GM06990 (cell line): ENCODE measurements around the gene LTA.

Experiments
- DNase-seq: peaks from one replicate; pipeline ENCODE4 v3.0.0-alpha.2; 2011; ENCODE audit not compliant: insufficient read length; ENCODE audit errors: extremely low read depth
- H3K27me3 ChIP-seq: replicated peaks from 2 replicates; pipeline ENCODE4 v1.6.0; 2011; ENCODE audit warnings: low read length; ENCODE audit not compliant: control insufficient read depth, insufficient read depth
- H3K36me3 ChIP-seq: 2 replicates; pipeline ENCODE4 v1.5.1; 2011; ENCODE audit warnings: low read length; ENCODE audit not compliant: control insufficient read depth, insufficient read depth
- H3K4me3 ChIP-seq: replicated peaks from 2 replicates; pipeline ENCODE4 v1.5.1; 2011; ENCODE audit warnings: low read depth, mild to moderate bottlenecking, control low read depth, low read length
- CTCF ChIP-seq: IDR thresholded peaks from 2 replicates; pipeline ENCODE4 v1.5.1; 2011; ENCODE audit warnings: low read length, control low read depth, mild to moderate bottlenecking, inconsistent platforms; ENCODE audit not compliant: insufficient read depth, poor library complexity, severe bottlenecking

The LTA gene

DNA sequence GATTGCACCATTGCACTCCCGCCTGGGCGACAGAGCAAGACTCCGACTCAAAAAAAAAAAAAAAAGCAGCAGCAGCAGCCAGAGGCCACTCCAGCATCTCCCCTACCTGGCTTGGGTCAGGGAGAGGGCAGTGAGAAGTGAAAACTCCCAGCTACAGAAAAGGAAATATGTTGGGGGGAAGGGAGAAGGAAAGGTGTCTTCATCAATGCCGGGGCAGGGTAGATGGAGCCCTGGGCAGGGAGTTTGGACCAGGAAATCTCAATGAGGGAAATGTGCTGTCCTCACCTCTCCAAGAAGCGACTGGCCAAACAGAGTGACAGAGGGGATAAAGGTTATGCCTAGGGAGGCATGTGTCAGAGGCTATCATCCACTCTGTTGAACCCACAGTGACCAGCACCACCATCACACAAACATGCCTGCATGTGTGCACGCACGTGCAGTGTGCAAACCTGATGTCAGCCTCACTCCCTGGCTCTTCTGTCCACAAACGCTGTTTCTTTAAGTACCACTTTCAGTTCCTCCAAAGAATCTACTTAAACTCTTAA, 42.1 kb downstream of the LTA start:
- no peaks in the 10 kb centered on the region for H3K27me3 ChIP-seq
- no peak for TF ChIP-seq CTCF
- no peaks in the 10 kb centered on the region for H3K36me3 ChIP-seq
- H3K4me3 ChIP-seq = no peak overlapping the region
- no peak for DNase-seq

DNA sequence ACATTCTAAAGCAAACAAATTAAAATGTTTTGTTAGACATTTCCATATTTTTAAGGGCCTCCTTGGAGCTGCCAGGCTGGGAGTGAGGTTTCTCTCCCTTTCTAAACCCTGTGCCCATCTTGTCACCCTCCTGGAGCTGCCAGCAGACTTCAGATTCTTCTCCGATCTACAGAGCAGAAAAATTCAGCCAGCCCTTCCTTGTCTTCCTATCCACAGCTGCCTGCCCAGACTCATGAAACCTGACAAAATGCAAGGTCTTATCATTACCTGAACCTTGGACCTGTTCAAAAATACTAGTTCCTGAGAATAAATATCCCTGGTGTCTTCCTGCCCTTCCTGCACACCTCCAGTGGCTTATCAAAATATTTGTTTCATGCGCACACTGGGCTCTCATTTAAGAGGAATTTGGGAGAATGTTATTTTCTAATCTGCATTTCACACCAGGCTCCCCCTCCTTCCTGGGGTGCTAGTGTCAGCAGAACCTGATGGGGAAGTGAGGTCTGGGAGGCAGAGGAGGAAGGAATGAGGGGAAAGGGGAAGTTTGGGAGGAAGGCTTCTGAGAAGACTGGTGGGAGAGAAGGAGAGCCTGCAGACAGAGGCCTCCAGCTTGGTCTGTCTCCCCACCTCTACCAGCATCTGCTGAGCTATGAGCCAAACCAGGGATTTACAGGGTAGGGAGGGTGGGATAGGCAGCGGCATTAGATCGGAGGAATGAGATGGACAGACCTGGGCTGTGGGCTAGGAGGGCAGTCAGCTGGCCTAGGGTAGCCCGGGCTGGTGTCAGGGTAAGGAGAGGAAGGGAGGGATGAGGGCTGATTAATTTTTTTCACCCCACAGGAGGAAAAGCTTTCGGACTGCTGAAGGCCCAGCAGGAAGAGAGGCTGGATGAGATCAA, 42.8 kb downstream of the LTA start, which contains the start of gene AIF1:
TSS of gene AIF1 (plus strand) at position 551 of the 895 bp plus-strand sequence. CDS start at position 647, 96 bp downstream.
- Histone ChIP-seq H3K36me3 (no peaks in the 10 kb centered on the region), H3K27me3 (no peaks in the 10 kb centered on the region), H3K4me3 (peak within 1 kb of the TSS; percentile 47)
- no peak for DNase-seq
- TF ChIP-seq CTCF = no peak

DNA sequence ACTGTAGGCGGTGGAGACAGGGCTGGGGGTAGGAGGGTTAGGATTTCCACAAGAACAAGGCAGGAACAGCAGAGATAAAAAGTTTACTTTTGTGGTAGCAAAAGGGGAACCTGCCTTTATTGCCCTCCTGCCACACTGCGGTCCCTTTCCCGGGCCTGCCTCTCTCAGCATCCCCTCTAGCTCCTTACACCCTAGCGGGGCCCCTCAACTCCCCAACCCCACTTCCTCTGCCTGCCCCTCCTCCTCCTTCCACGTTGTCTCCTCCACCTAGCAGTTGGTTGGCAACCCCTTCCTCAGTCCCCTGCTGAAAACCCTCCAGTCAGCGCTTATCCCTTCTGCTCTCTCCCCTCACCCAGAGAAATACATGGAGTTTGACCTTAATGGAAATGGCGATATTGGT, 43.7 kb downstream of the LTA start:
- no peaks in the 10 kb centered on the region for H3K27me3 ChIP-seq
- DNase-seq = no peak
- no peaks in the 10 kb centered on the region for H3K36me3 ChIP-seq
- peak overlapping the region; percentile 47 for H3K4me3 ChIP-seq
- no peak for TF ChIP-seq CTCF

- H3K36me3 ChIP-seq = no peaks in the 10 kb centered on the region
- no peaks in the 10 kb centered on the region for H3K27me3 ChIP-seq
- H3K4me3 ChIP-seq = no peak overlapping the region
- DNase-seq = no peak
- no peak for TF ChIP-seq CTCF
Measured at GRCh38 chr6:31617010-31617409, 44.9 kb downstream of the LTA start.

- Histone ChIP-seq H3K36me3 (peaks cover 14% of the 10 kb centered on the region), H3K4me3 (peak overlapping the region; percentile 78), H3K27me3 (no peaks in the 10 kb centered on the region)
- no peak for TF ChIP-seq CTCF
- peak; percentile 99 for DNase-seq
Measured at GRCh38 chr6:31619805-31620585, 47.9 kb downstream of the LTA start.
